ENCODE data around the gene FKBP1A.

GRCh38 chr20:1371830-1372539 lies 20.9 kb downstream of the FKBP1A start:
- TF ChIP-seq, protein P1, sequence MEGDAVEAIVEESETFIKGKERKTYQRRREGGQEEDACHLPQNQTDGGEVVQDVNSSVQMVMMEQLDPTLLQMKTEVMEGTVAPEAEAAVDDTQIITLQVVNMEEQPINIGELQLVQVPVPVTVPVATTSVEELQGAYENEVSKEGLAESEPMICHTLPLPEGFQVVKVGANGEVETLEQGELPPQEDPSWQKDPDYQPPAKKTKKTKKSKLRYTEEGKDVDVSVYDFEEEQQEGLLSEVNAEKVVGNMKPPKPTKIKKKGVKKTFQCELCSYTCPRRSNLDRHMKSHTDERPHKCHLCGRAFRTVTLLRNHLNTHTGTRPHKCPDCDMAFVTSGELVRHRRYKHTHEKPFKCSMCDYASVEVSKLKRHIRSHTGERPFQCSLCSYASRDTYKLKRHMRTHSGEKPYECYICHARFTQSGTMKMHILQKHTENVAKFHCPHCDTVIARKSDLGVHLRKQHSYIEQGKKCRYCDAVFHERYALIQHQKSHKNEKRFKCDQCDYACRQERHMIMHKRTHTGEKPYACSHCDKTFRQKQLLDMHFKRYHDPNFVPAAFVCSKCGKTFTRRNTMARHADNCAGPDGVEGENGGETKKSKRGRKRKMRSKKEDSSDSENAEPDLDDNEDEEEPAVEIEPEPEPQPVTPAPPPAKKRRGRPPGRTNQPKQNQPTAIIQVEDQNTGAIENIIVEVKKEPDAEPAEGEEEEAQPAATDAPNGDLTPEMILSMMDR (IDR thresholded peaks at IDR 0.05), result no peak
- TF ChIP-seq RAD21 (IDR thresholded peaks at IDR 0.05; ENCODE audit: low read length) (no peak), ZBTB33 (IDR thresholded peaks at IDR 0.05; ENCODE audit: borderline replicate concordance, low read depth) (no peak), USF2 (IDR thresholded peaks at IDR 0.05; ENCODE audit: borderline replicate concordance, low read depth, low read length) (no peak), EP300 (IDR thresholded peaks at IDR 0.05; ENCODE audit: borderline replicate concordance in 1 of 2, low read depth in 1 of 2, low read length in 1 of 2) (no peak), YY1 (IDR thresholded peaks at IDR 0.05; ENCODE audit: low read depth) (no peak), SMC3 (IDR thresholded peaks at IDR 0.05; ENCODE audit: low read depth, low read length) (no peak), FOXM1 (IDR thresholded peaks at IDR 0.05; ENCODE audit: low read depth) (no peak), IRF3 (IDR thresholded peaks at IDR 0.05; ENCODE audit: low read depth, low read length) (no peak)
- TF ChIP-seq, protein P2, sequence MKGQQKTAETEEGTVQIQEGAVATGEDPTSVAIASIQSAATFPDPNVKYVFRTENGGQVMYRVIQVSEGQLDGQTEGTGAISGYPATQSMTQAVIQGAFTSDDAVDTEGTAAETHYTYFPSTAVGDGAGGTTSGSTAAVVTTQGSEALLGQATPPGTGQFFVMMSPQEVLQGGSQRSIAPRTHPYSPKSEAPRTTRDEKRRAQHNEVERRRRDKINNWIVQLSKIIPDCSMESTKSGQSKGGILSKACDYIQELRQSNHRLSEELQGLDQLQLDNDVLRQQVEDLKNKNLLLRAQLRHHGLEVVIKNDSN (IDR thresholded peaks at IDR 0.05; ENCODE audit: borderline replicate concordance, low read depth), result no peak

All from SK-N-SH (cell line).